ENCODE results near the gene IP6K3. TPM values are rescaled to one million over a fixed set of nuclear protein-coding genes. Genes with fewer than 3 reads are reported as not detected.

Gene IP6K3
- total and polyA plus RNA-seq, 11 donors: 11.7 to 72.4 (median 30.8) TPM

DNA sequence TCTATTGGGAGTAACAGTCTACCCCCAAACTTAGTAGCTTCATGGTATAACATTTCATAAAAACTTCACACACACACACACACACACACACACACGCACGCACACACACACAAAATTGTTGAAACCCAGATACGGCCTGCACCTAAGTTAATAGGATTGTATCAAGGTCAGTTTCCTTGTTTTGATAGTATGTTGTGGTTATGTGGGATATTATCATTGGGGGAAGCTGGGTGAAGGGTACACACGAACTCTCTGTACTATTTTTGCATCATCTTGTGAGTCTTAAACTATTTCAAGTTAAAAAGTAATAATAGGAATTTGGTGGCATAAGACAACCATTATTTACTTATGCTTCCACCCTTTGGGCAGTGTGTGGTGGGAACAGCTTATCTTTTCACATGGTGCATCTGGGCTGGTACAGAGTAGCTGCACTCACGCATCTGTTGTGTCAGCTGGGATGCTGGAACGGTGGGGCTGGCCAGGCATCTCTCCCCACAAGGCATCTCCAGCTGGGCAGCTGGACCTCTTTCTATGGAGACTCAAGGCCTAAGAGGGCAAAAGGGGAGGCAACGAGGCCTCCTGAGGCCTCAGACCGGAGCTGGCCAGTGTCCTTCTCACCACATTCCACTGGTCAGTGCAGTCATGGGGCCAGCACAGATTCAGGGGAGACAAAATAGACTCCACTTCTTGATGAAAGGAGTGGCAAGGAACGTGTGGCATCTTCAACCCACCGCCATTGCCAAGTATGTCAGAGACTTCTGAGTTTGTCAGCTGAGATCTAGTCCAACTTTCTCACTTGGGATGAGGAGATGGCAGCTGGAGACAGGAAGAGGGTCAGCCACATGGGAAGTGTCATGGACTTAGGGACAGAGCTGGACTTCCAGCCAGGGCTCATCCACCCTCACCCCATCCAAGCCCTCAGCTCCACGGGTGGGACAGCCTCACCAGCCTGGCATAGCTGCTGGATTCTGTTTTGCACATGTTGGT, 20.5 kb upstream of the IP6K3 start:
- no peak for TF ChIP-seq POLR2A (IDR thresholded peaks at IDR 0.05)
- no peak for TF ChIP-seq CTCF (IDR thresholded peaks at IDR 0.05)
- Histone ChIP-seq H3K9me3 (peaks cover 0 to 5% (median 0%) of the 10 kb centered on the region in 12 donors), H3K4me3 (no peak overlapping the region), H3K36me3 (peaks cover 0 to 4% (median 2%) of the 10 kb centered on the region in 9 donors), H3K4me1 (peaks cover 0 to 35% (median 25%) of the 10 kb centered on the region in 12 donors), H3K27me3 (no peaks in the 10 kb centered on the region), H3K27ac (no peak overlapping the region)
- intact Hi-C loops (cut with DNase I): loop anchor here in 3 of 10 donors (5.0 to 10.0 kb wide), 4 partner anchors 52 to 385 kb away; partner anchors contain the start of genes BAK1 (in 1 of the 3) and UQCC2 (in 1 of the 3)
- 73 to 81% (median 76%) methylated on average over 11 of the region's 11 CpGs for WGBS, 4 donors
- DNase-seq: no peak
- no peak for ATAC-seq

GRCh38 chr6:33765368-33765767, 18.7 kb upstream of the IP6K3 start:
- 94 to 97% (median 96%) methylated on average over 6 to 9 of the region's 9 CpGs for WGBS, 4 donors
- intact Hi-C loops (cut with DNase I): loop anchor here in 3 of 10 donors (5.0 to 10.0 kb wide), 4 partner anchors 51 to 387 kb away; partner anchors contain the start of genes BAK1 (in 1 of the 3) and UQCC2 (in 1 of the 3)
- Histone ChIP-seq H3K27ac (no peak overlapping the region), H3K4me1 (peaks cover 0 to 33% (median 19%) of the 10 kb centered on the region in 12 donors), H3K4me3 (no peak overlapping the region), H3K9me3 (peaks cover 0 to 5% (median 0%) of the 10 kb centered on the region in 12 donors), H3K36me3 (no peaks in the 10 kb centered on the region), H3K27me3 (no peaks in the 10 kb centered on the region)
- DNase-seq (no peak), ATAC-seq (no peak)
- TF ChIP-seq POLR2A (IDR thresholded peaks at IDR 0.05): no peak
- no peak for TF ChIP-seq CTCF (IDR thresholded peaks at IDR 0.05)

DNA sequence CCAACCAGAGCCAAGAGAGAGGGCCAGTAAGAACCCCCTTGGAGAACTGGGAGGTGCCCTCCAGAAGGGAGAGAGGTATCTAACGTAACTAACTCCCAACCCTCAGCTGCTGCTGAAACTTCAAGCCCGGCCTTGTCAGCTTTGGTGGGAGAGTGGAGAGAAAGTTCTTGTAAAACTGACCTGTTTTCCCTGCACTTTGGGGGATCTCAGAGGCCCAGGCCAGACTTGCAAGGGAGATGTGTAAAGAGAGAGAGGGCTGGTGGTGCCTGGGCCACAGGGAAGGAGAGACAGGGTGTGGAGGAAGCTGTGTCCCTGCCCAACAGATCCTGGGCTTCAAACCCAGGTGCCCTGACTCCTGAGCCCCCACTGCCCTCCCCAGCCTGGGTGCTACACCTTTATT, 17.3 kb upstream of the IP6K3 start:
- intact Hi-C loops (cut with DNase I): loop anchor here in 8 of 10 donors (5.0 to 10.0 kb wide), 5 partner anchors 37 to 179 kb away; partner anchors contain the start of genes UQCC2 (in 3 of the 8) and BAK1 (in 1 of the 8)

More for the DNA sequence above, 17.3 kb upstream of the IP6K3 start:
- no peak overlapping the region for H3K27ac ChIP-seq
- DNase-seq: no peak
- peaks cover 0 to 5% (median 0%) of the 10 kb centered on the region in 12 donors for H3K9me3 ChIP-seq
- TF ChIP-seq CTCF (IDR thresholded peaks at IDR 0.05): no peak
- no peak for TF ChIP-seq POLR2A (IDR thresholded peaks at IDR 0.05)
- H3K4me3 ChIP-seq: no peak overlapping the region
- ATAC-seq: no peak
- no peaks in the 10 kb centered on the region for H3K36me3 ChIP-seq
- WGBS, 4 donors: 81 to 100% (median 90%) methylated on average over 2 of the region's 2 CpGs
- H3K27me3 ChIP-seq: no peaks in the 10 kb centered on the region
- H3K4me1 ChIP-seq: peaks cover 0 to 26% (median 17%) of the 10 kb centered on the region in 12 donors

All from heart left ventricle (tissue), 16 donors.